Measurements from ENCODE around the gene SS18.
"Not testable (repeated sequence)": the region's sequence is repeated elsewhere in the genome, so short reads cannot be mapped to it uniquely, and the experiment has no call there.

SS18 gene

GRCh38 chr18:26090130-26091046 is at the start of gene SS18:
Gene SS18 (minus strand): TSS chr18:26090613. CDS start chr18:26090569, 44 bp downstream.
- DNase-seq: peak; percentile 85 to 87

- no peak for DNase-seq
Observed at GRCh38 chr18:26135548-26135947, 45.1 kb upstream of the SS18 start.

- no peak for DNase-seq
Observed at GRCh38 chr18:26134107-26134506, 43.7 kb upstream of the SS18 start.

GRCh38 chr18:26133652-26134051 is 43.2 kb upstream of the SS18 start, which contains the start of gene PSMA8:
Gene PSMA8 (plus strand): TSS chr18:26133869. CDS start chr18:26133966, 97 bp downstream.
- no peak for DNase-seq

- DNase-seq: not testable (repeated sequence)
Observed at GRCh38 chr18:26128192-26128591, 37.8 kb upstream of the SS18 start.

GRCh38 chr18:26127786-26128185 is 37.4 kb upstream of the SS18 start:
- no peak for DNase-seq

- DNase-seq: not testable (repeated sequence)
Observed at GRCh38 chr18:26121994-26122393, 31.6 kb upstream of the SS18 start.

GRCh38 chr18:26121476-26121875 is 31.1 kb upstream of the SS18 start:
- no peak for DNase-seq

- no peak for DNase-seq
Observed at GRCh38 chr18:26119246-26119645, 28.8 kb upstream of the SS18 start.

- DNase-seq: no peak
Observed at GRCh38 chr18:26104035-26104434, 13.6 kb upstream of the SS18 start.

GRCh38 chr18:26103579-26103978 is 13.2 kb upstream of the SS18 start:
- peak in 1 of 2 experiments; percentile 3 for DNase-seq

GRCh38 chr18:26097563-26097962 is 7.2 kb upstream of the SS18 start:
- DNase-seq: no peak

GRCh38 chr18:26096852-26097251 is 6.4 kb upstream of the SS18 start:
- no peak for DNase-seq

- DNase-seq: peak; percentile 85 to 86
Observed at GRCh38 chr18:26091047-26091630, 726 bp upstream of the SS18 start.

- peak; percentile 31 to 44 for DNase-seq
Observed at GRCh38 chr18:26089293-26090129, 902 bp downstream of the SS18 start.

GRCh38 chr18:26088487-26088886 is 1.9 kb downstream of the SS18 start:
- DNase-seq: no peak

GRCh38 chr18:26086959-26087358 is 3.5 kb downstream of the SS18 start:
- DNase-seq: no peak

GRCh38 chr18:26085056-26085455 is 5.4 kb downstream of the SS18 start:
- DNase-seq: no peak

- no peak for DNase-seq
Observed at GRCh38 chr18:26083099-26083498, 7.3 kb downstream of the SS18 start.

- DNase-seq: no peak
Observed at GRCh38 chr18:26082475-26082874, 7.9 kb downstream of the SS18 start.

GRCh38 chr18:26074246-26074645 is 16.2 kb downstream of the SS18 start:
- no peak for DNase-seq

GRCh38 chr18:26073758-26074157 is 16.7 kb downstream of the SS18 start:
- DNase-seq: no peak

GRCh38 chr18:26071725-26072124 is 18.7 kb downstream of the SS18 start:
- DNase-seq: no peak

All from AML-193 (cell line).